Activated CD4-positive, alpha-beta T cell treated with anti-CD3 and anti-CD28 coated beads, Interleukin-2, Interleukin-4, amounts not matched to agents 100 ng/mL and 50 ng/mL, durations not matched to agents 16 hours and 8 hours (primary cell): ENCODE results near the gene KCND2.
A peak's percentile ranks its signal among the peaks of the same experiment; 100 is the strongest.

ENCODE experiments used
- DNase-seq: peaks from one replicate; pipeline ENCODE4 v3.0.0-alpha.2; 2020; ENCODE audit warnings: low spot score

KCND2 gene

DNA sequence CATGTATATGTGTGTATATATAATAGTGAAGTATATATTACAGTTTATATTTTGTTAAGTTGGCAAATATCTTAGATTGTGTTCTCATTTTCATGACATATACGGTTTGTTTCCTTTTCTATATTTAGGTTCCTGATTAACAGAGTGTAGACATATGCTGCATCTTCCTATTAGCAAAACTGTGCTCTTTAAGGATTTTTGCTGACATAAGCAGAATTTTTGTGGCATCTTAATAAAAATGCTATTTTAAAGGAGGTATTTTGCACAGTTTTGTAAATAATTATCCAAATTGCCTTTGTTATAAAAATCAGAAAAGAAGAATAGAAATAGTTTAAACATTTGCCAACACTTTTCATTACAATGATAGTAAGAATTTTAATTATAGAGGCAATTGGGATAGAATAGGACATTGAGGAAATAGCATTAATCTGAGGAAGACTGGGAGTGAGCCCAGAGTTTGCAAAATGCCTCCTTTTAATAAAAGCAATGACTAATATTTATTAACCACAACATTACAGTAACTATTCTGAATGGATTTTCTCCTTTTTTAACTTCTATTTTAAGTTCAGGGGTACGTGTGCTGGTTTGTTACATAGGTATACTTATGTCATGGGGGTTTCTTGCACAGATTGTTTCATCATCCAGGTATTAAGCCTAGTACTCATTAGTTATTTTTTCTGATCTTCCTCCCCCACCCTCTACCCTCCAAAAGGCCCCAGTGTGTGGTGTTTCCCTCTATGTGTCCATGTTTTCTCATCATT, 38.2 kb downstream of the KCND2 start:
- DNase-seq: no peak

DNA sequence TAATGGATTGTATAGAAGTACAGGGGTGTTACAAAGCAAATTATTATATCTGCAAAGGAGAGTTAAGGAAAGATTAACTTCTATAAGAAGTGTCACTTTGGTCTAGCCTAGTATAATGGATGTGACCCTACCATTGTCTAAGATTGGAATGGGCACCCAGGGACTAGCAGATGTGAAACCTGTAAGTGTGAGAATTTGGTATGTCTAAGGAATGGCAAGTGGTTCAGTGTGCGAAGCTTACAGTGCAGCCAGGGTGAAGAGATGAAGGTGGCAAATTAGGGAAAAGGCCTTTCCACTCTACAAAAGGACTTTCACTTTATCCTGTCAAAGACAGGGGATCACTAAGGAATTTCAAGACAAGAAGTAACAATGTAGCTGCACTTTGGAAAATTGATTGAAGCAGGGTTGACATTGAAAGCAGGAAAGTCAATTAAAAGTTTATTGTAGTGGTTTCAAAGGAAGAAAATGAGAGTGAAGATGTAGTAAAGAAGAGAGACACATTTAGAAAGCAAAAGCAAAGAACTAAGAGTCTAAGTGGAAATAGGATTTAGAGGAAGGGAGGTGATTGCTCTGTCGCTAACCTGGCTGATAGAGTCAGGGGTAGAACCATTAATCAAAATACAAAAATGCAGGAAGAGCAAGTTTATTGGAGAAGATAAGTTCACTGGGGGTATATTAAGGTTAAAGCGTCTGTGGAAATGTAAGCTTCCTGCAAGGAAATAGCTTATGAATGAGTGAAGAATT, 47.4 kb downstream of the KCND2 start:
- DNase-seq: no peak

DNA sequence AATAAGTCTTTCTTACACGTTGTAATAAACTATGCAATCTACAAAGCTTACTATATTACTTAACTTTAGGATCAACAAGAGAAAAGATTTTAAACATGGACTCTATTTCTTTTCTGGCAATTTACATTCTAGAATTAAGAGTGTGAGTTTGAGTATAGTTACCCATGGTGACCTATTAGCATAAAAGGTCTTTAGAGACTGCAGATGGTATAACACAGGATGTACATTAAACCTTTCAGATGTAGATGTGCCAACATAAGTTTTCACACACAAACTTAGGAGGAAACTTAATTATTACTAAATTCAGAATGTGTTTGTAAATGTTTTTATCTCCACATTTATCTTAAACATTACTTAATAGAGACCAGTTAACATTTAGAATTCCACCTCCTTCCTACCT, 54.1 kb downstream of the KCND2 start:
- no peak for DNase-seq

DNA sequence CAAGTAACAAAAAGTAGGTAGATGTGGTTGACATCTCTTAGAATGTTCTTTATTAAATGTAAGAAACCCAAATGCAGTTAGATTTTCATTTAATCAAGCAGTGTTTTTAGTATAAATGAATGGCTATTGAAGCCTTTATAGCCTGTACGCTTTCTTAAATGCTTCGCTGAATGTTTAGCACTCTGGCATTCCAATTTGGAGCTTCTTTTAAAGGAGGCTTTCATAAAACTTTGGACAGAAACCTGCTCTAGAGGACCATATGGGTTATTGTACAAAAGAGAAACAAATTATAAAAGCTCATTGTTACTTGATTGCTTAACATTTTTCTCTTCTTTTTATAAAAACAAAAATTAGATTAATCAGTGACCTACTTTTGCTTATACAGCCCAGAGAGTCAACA, 59.5 kb downstream of the KCND2 start:
- no peak for DNase-seq

DNA sequence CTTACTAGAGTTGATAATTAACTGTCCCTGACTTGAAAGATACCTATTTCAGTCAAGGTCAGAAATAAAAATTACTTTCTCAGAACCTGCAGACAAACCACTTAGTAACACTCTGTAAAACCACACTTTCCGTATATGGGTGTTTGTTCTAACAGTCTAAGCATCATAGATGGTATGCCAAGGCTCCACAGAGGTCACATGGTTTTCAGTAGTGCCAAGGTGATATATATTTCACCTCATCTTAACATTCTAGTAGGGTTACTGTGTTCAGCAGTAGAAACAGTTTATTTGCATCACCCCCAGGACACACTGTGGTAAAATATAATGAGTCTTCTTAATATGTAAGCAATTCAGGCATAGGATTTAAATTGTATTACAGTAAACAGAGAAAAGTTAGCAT, 61.5 kb downstream of the KCND2 start:
- DNase-seq: no peak

DNA sequence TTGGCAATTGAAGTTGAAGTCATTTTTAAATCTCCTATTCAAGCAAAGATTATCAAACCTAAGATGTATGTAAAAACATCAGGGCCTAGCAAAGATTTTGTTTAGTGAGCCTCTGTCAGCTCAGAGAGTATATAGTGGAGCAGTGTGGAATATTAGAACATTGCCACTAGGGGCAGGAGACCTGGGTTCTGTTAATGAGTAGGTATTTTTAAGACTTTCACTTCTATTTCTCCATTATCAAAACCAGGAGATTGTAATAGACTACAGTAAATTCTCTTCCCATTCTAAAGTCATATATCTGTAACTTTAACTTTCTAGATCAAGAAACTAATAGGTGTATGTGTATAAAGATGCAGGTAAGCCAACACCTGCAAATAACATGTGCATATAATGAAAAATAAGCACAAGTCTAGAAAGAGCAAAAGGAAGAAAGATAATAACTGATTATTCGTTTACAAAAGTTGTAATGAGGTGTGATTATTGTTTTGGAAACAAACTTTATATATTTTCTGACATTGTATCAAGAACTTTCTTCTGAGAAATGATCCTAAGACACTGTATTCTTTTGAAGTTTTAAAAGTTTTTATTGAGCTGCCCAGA, 64.4 kb downstream of the KCND2 start:
- DNase-seq: peak; percentile 8

DNA sequence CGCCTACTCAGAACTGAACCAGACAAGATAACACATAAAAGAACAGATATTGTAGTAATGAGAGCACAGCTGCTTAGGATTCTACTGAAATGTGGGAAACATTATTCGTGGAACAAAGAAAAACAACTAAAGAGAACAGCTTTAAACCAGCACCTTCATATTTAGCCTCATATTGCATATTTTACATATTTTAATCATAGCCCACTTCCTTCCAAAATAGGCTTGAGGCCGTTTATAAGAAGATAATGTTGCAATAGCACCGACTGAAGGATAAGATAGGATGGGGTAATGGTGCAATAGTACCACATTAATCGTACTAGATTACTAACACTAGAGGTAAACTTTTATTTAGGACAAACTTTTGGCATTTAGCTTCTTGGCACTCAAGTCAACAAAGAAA, 71.3 kb downstream of the KCND2 start:
- DNase-seq: no peak

DNA sequence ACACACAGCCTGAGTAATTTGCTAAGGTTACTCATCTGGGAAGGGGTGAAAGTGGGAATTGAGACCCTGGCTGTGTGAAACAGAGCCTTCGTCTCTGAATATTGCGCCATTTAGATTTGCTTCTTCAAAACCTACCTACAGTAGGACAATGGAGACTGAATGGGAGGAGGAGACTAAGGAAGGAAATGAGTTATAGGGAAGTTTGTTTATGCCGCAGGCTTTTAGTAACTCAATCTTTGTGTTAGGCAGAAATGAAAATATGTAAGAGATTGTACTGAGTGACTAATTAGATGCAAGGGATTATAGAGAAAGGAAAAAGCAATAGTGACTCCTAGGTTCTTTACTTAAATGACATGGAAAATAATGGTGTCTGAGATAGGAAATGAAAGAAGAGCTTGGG, 80.2 kb downstream of the KCND2 start:
- DNase-seq: no peak

DNA sequence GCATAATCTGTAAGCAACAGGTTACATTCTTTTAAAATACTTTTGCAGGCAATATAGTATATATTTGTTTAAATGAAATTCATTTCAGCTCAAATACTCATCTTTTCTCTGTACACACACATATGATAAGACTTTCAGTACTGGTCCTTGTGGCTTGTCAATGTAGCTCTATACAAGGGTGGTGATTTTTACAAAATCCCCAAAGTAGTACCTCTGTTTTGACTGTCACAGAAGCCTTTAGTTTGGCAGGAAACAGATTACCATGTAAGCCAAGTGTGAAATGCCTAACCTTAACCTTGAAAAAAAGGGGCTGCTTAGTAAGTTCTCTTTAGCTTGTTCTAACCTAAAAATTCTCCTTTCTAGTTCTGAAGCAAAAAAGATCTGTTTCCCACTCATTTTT, 87.9 kb downstream of the KCND2 start:
- DNase-seq: no peak

DNA sequence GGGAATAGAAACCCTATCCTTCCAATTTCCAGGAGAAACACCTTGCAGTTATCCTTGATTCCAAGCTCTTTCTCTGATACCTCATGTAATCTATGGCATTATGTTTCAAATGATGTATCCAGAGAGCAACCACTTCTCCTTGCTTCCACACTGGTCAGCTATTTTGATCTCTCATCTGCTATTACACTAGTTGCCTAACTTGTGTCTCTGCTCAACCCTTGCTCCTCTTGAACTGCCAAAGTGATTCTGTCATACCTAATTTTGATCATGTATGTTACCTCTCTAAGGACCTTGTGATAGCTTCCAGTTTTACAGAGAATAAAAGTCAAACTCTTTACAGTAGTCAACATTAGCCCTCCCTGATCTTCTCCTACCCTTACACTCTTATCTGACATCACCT, 90.4 kb downstream of the KCND2 start:
- DNase-seq: no peak

DNA sequence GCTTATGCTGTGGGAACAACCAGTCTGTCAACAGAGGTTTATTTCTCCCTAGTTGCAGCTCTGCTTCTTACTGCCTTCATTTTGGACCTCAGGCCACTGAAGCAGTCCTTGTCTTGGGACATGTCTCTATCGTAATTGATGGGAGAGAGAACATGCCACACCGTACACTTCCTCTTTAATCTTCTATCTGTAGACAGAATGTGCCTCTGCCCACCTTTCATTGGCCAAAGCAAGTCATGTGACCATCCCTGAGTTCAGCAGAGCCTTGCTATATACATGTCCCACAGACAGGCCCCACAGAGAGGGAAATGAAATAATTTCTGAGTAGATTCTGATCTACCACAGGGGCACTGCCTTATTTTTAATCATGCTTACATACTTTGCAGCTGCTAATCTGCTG, 98.0 kb downstream of the KCND2 start:
- no peak for DNase-seq

DNA sequence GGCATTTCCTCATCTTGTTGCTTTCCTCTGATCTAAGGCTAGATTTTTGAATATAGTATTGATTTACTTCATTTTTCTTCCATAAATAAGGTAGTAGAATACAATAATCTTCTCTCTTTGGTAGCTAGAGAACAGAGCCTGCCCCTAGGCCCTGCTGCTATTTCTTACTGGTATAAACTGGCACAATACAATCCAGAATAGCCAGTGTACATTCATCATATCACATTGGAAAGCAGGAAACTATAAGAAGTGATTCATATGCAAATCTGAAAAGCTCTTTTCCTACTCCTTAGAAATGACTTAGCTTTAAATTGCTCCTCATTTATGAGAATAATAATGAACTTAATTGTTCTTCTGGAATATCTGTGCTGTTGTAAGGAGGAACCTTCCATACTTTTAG, 100.2 kb downstream of the KCND2 start:
- DNase-seq: no peak

DNA sequence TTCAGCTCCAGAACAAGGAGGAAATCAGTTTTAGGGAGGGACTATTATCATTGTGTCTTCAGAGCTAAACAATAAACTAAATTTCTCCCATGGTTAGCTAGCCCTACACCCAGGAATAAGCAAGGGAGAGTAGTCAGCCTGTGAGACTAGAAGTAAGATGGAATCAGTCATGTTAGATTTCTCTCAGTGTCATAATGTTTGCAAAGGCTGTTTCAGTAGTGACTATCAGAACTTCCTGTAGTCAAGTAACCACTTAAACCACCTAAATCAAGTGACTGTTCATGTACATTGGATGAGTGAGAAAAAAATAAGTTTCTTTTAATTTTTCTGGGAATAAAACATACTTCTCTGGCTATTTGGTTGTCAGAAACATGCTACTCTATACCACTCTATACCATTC, 121.6 kb downstream of the KCND2 start:
- no peak for DNase-seq

DNA sequence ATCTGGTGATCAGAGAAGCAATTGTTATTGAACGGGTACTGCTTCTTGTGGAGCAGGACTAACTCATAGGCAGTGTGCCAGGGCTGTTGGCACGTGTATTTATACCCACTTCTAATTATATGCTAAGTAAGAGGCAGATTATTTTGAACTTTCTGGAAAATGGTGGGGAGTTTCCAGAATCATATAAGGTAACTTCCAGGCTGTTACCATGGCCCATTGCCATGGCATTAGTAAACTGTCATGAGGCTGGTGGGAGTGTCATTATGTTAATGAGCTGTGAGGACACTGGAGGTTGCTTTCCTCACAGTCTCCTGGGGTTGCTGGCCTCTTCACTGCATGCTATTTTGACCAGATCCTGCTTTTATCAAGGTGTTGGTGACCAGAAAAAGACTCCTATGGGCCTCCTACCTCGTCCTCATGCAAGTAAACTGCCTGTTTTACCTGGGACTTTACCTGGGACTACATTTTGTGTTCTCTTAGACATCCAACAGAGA, 122.6 kb downstream of the KCND2 start:
- no peak for DNase-seq

DNA sequence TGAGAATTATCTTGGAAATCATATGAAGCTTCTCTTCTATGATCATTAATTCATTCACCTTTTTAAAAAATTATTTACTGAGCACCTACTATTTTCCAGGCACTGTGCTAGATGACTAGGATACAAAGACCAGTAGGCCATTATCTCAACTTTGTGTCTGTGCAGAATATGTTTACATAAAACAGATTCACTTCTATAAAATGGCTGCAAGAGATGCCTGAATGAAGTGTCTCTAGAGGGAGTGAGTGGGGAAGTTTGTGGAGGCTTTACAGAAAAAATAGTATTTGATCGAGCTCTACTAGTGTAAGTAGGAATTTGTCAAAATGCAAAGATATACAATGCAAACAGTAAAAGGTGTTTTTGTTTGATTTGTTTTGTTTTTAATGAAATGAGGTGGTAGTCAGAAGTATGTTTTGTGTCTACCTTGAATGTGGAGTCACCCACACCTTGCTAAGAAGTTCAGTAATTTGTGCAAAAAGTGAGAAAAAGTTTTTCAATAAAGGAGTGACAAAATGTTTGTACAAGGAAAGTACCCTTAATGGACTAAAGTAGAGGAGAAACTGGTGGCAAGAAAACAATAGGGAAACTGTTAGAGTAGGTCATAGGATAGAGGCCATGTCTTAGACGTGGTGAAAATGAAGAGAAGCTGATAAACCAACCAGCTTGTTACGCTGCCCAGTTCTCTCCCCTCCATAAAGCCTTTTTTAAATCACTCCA, 125.5 kb downstream of the KCND2 start:
- DNase-seq: no peak

DNA sequence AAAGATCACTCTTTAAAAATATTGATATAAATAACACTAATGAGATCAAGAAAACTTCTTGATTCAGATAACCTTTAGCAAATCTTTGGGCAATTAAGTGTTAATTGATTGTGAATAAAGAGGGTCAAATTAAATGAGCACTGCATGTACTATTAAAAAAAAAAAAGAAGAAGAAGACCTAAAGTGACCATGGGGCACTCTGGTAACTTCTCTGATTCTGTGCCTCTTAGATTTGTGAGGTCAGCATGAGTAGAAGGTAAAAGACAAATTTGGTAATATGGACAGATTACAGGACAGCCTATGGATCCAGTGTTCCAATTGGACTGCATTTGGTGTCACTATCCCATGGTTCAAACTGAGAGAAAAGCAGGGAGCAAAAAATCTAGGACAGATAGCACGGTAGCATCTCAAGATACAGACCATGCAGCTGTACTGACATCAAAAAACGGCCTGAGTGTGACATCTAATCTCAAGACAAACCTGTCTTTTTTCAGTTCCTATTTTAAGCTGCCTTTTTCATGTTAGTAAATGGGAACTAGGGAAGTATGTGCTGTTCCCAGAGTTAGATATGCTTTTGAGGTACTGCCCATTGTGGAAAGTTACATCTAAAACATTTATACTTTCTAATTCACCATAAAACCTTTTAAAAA, 128.0 kb downstream of the KCND2 start:
- DNase-seq: no peak

DNA sequence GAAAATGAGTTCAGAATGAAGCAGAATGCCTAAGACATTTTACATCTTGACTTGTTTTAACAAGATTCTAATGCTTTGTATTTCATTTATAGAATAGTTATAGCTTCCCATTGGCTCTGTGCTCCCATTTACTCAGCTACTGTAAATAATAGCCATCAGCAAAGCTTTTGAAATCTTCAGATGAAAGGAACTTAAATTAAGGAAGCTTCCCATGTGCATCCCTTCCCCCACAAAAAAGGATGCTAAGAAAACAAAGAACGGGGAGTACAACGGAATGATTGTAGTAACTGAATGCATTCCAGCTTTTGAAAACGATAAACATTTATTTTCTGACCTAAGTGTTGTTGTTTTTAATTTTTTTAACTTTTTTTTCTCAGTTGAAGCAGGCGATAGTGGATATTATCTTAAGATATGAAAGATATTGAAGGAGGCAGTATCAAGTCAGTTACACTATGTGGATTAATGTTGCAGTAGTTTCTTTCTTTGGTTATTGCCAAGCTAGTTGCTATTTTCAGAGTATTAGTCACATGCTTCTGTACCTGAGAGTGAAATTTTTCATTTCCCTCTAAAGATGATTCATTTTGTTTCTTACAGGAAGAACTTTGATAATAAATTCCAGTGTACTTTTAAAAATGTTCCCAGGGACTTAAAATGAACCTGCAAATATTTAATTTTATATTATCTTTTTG, 129.2 kb downstream of the KCND2 start:
- DNase-seq: peak; percentile 39

DNA sequence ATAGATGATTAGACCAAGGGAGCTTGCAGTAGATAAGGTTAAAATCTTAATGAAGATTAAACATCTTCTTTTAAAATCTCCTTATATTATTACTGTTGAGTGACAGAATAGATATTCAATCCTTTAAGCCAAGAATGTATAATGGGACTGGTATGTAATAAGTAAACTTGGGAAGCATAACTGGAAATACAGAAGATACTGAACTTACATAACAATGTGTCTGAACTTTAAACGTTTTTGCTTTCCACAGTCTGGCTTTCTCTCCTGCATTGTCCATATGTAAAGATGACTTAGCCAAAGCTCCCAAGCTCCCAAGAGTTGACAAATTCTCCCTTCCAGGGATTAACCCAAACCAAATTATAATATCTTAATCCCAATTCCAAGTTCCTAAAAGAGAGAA, 129.8 kb downstream of the KCND2 start:
- no peak for DNase-seq

DNA sequence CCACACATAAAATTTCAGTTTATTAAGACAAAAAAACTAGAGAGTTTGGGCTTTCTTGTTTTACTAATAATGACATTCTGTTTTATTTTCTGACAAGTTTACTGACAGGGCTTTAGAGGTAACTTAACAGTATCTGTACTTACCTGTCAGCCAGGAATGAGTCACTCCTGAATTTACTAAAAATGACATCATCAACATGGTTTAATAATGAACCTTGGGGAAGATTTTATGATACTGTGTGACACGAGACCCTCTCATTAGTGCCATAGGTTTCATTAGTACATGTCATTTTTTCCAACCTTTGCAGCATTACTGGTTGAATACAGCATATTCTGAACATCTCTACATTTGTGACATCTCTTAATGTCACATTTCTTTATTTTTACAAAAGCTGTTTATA, 131.1 kb downstream of the KCND2 start:
- DNase-seq: peak; percentile 42

DNA sequence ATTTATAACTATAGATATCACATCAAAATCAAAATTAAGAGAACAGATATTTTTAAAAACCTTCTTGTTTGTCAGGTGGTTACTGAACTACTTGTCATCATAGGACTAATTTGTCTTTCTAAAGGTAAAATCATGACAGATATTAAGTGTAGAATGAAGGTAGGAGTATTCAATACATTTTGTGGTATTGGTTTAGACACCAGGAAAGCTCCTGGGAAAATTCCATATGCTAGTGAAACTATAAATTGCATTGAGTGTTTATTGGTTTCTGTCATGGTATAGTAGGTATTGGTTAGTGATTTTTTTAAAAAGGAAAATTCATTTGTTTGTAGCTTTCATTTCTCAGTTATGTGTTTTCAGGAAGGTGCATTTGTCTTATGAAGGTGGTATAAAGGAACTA, 132.7 kb downstream of the KCND2 start:
- no peak for DNase-seq

DNA sequence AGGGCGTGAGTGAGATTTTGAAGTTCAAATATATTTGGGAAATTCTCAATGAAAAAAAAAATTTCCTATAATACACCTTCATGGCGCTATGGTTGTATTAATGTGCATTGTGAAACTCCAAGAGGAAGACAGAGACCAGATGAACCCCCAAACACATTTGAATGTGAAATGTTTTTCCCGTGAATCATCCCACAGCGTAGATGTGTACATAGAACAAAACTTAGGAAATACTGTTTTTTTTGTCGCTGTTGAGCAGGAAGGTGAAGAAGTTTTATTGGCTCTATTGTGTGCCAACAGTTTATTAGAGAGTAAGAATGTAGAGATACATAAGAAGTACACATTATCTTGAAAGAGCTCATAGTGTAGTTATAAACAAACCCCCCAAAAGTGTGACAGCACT, 134.0 kb downstream of the KCND2 start:
- no peak for DNase-seq
